Erythroblast (primary cell): ENCODE data around the gene TSSK3.

Experiments
- GATA1 ChIP-seq: IDR thresholded peaks from 2 replicates; pipeline ENCODE4 v1.6.1; 2011; ENCODE audit warnings: low read depth, mild to moderate bottlenecking, control low read depth, low read length, moderate library complexity
- POLR2A ChIP-seq: IDR thresholded peaks from 2 replicates; pipeline ENCODE4 v1.6.1; 2011; ENCODE audit warnings: mild to moderate bottlenecking, low read length

DNA sequence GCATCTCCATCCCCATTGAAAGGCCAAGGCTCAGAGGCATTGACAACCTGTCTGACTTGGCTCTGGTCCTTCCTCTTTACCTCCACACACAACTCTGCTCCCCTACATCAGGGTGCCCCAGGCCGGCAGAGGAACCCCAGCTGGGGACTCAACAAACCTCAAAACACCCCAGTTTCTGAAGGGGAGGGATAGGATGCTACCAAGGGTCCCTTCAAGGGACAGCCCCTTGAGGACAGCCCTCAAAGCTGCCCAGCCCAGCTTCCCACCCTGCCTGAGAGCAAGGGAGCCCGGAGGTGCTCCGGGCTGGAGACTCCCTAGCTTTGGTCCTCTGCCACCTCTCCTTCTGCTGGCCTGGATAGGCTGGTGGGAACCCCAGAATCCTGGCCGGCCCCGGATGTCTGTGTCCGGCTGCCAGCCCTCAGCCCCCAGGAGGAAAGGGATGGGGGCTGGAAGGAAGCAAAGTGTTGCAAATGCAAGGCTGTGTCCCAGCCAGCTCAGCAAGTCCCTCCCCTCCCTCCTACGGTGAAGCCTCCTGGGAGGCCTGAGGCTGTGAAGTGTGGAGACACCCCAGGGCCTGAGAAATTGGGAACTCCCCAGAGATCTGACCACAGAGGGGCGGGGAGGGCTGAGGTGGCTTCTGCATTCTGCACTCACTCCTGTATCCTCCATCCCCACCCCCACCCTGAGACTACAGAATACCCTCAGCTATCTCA is 25.2 kb upstream of the TSSK3 start:
- no peak for TF ChIP-seq POLR2A
- TF ChIP-seq GATA1 = no peak
